ENCODE results near the gene TSC22D4. TPM values are rescaled to one million over a fixed set of nuclear protein-coding genes. Genes with fewer than 3 reads are reported as not detected.
"Not testable (repeated sequence)": the region's sequence is repeated elsewhere in the genome, so short reads cannot be mapped to it uniquely, and the experiment has no call there.

The TSC22D4 gene
- total RNA-seq, 2 donors from 2014 or later = 25.7 to 45.5 TPM

- DNase-seq (ENCODE audit: low spot score) (no peak), ATAC-seq (ENCODE audit: insufficient number of reproducible peaks, low FRiP score, low read depth) (no peak)
- TF ChIP-seq CTCF (IDR thresholded peaks at IDR 0.05) = no peak
- H3K4me1 ChIP-seq (ENCODE audit: control insufficient read depth in 1 of 2, low read depth in 2 of 2) = peaks cover 0 to 13% of the 10 kb centered on the region in 2 donors
- H3K4me3 ChIP-seq = no peak overlapping the region
- H3K36me3 ChIP-seq = peaks cover 3% of the 10 kb centered on the region
- H3K27ac ChIP-seq = no peak overlapping the region
- no peaks in the 10 kb centered on the region for H3K27me3 ChIP-seq (replicated peaks; ENCODE audit: insufficient read depth)
- H3K9me3 ChIP-seq = no peaks in the 10 kb centered on the region
These were observed 26.5 kb downstream of the TSC22D4 start for GRCh38 chr7:100452513-100452912.

- H3K27ac ChIP-seq = no peak overlapping the region
- TF ChIP-seq CTCF (IDR thresholded peaks at IDR 0.05) = no peak
- ATAC-seq (ENCODE audit: insufficient number of reproducible peaks, low FRiP score, low read depth) (no peak), DNase-seq (ENCODE audit: low spot score) (no peak)
- H3K9me3 ChIP-seq = no peaks in the 10 kb centered on the region
- H3K27me3 ChIP-seq (replicated peaks; ENCODE audit: insufficient read depth) = no peaks in the 10 kb centered on the region
- peaks cover 0 to 13% of the 10 kb centered on the region in 2 donors for H3K4me1 ChIP-seq (ENCODE audit: control insufficient read depth in 1 of 2, low read depth in 2 of 2)
- no peak overlapping the region for H3K4me3 ChIP-seq
- no peaks in the 10 kb centered on the region for H3K36me3 ChIP-seq
These were observed 29.7 kb downstream of the TSC22D4 start for GRCh38 chr7:100449190-100449795.

- H3K4me3 ChIP-seq; ATAC-seq (ENCODE audit: insufficient number of reproducible peaks, low FRiP score, low read depth); H3K36me3 ChIP-seq; DNase-seq (ENCODE audit: low spot score); H3K27me3 ChIP-seq (replicated peaks; ENCODE audit: insufficient read depth); H3K27ac ChIP-seq; H3K9me3 ChIP-seq: not testable (repeated sequence)
- peaks cover 0 to 13% of the 10 kb centered on the region in 2 donors for H3K4me1 ChIP-seq (ENCODE audit: control insufficient read depth in 1 of 2, low read depth in 2 of 2)
These were observed 31.7 kb downstream of the TSC22D4 start for GRCh38 chr7:100447363-100447762.

- Histone ChIP-seq H3K27ac (no peak overlapping the region), H3K9me3 (no peaks in the 10 kb centered on the region), H3K27me3 (replicated peaks; ENCODE audit: insufficient read depth) (no peaks in the 10 kb centered on the region), H3K4me1 (ENCODE audit: control insufficient read depth in 1 of 2, low read depth in 2 of 2) (peaks cover 0 to 13% of the 10 kb centered on the region in 2 donors), H3K36me3 (no peaks in the 10 kb centered on the region), H3K4me3 (no peak overlapping the region)
- no peak for TF ChIP-seq CTCF (IDR thresholded peaks at IDR 0.05)
- ATAC-seq (ENCODE audit: insufficient number of reproducible peaks, low FRiP score, low read depth) = no peak
- DNase-seq (ENCODE audit: low spot score) = no peak
These were observed 33.0 kb downstream of the TSC22D4 start for GRCh38 chr7:100446040-100446439.

- H3K27ac ChIP-seq = no peak overlapping the region
These were observed 34.4 kb downstream of the TSC22D4 start for GRCh38 chr7:100444311-100445278.

More at GRCh38 chr7:100444311-100445278, 34.4 kb downstream of the TSC22D4 start:
- Histone ChIP-seq H3K36me3 (no peaks in the 10 kb centered on the region), H3K9me3 (no peaks in the 10 kb centered on the region), H3K4me3 (no peak overlapping the region), H3K4me1 (ENCODE audit: control insufficient read depth in 1 of 2, low read depth in 2 of 2) (no peaks in the 10 kb centered on the region), H3K27me3 (replicated peaks; ENCODE audit: insufficient read depth) (no peaks in the 10 kb centered on the region)
- TF ChIP-seq CTCF (IDR thresholded peaks at IDR 0.05) = no peak
- ATAC-seq (ENCODE audit: insufficient number of reproducible peaks, low FRiP score, low read depth) (peak; percentile 33), DNase-seq (ENCODE audit: low spot score) (no peak)
